NB4 (cell line): Measurements from ENCODE around the gene S100PBP.

Source experiments
- TF ChIP-seq, protein P1 (sequence below): IDR thresholded peaks from one replicate; pipeline ENCODE4 v1.5.1; 2012; ENCODE audit warnings: low read depth, low read length
- TF ChIP-seq, protein P2 (sequence below): IDR thresholded peaks from 2 replicates; pipeline ENCODE4 v1.6.1; 2011; ENCODE audit warnings: low read depth, low read length

GRCh38 chr1:32889731-32890278, 72.4 kb downstream of the S100PBP start:
- TF ChIP-seq, protein P1, sequence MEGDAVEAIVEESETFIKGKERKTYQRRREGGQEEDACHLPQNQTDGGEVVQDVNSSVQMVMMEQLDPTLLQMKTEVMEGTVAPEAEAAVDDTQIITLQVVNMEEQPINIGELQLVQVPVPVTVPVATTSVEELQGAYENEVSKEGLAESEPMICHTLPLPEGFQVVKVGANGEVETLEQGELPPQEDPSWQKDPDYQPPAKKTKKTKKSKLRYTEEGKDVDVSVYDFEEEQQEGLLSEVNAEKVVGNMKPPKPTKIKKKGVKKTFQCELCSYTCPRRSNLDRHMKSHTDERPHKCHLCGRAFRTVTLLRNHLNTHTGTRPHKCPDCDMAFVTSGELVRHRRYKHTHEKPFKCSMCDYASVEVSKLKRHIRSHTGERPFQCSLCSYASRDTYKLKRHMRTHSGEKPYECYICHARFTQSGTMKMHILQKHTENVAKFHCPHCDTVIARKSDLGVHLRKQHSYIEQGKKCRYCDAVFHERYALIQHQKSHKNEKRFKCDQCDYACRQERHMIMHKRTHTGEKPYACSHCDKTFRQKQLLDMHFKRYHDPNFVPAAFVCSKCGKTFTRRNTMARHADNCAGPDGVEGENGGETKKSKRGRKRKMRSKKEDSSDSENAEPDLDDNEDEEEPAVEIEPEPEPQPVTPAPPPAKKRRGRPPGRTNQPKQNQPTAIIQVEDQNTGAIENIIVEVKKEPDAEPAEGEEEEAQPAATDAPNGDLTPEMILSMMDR: no peak
- TF ChIP-seq, protein P2, sequence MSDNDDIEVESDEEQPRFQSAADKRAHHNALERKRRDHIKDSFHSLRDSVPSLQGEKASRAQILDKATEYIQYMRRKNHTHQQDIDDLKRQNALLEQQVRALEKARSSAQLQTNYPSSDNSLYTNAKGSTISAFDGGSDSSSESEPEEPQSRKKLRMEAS: no peak
